GM04504 (cell line): ENCODE results near the gene LRTM2.

ENCODE experiments used
- DNase-seq: peaks from one replicate; pipeline ENCODE4 v3.0.0-alpha.2; 2012; ENCODE audit warnings: low read depth

The LRTM2 gene

DNA sequence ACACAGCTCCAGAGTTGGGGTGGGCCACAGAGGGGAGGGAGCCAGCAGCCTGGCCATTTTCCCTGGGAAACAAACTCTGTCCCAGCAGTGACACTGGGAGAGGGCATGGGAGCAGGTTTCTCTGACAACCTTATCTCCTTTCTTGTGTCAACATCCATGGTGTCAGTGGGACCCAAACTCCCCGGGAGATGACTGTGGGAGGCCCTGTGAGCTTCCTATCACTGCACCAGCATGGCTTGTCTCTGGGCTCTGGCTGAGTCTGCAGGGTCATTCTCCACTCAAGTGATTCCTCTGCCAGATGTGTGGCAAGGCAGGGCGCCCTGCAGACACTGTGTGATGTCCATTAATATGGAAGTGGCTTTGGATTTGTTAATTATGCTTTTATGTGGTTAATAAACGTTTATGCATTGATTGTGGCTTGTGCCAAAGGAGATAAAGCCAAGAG lies 10.1 kb downstream of the LRTM2 start:
- no peak for DNase-seq

DNA sequence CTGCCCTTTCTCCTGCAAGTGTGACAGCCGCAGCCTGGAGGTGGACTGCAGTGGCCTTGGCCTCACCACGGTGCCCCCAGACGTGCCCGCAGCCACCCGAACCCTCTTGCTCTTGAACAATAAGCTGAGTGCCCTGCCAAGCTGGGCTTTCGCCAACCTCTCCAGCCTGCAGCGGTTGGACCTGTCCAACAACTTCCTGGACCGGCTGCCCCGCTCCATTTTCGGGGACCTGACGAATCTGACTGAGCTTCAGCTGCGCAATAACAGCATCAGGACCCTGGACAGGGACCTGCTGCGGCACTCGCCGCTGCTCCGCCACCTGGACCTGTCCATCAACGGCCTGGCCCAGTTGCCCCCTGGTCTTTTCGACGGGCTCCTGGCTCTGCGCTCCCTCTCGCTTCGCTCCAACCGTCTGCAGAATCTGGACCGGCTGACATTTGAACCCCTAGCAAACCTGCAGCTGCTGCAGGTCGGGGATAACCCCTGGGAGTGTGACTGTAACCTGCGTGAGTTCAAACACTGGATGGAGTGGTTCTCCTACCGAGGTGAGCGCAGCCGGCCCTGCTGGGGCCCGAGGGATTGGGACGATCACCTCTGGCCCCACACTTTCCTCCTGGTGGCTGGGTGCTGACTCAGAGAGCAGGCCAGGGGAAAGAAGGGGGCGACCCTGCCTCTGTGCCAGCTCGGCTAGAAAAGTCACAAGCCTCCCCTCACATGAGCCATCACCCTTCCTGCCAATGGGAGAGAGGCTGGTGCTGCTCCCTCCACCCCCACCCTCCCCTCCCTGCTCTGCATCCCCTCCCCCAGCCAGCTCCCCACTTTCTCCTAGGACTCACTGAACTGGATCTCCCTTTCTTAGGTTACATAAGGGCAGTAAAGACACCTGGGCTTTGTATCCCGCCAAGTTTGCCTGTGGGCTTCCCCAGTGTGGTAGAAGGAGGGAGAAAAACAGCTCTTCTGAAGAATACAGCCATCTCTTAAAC lies 10.9 kb downstream of the LRTM2 start:
- DNase-seq: no peak

DNA sequence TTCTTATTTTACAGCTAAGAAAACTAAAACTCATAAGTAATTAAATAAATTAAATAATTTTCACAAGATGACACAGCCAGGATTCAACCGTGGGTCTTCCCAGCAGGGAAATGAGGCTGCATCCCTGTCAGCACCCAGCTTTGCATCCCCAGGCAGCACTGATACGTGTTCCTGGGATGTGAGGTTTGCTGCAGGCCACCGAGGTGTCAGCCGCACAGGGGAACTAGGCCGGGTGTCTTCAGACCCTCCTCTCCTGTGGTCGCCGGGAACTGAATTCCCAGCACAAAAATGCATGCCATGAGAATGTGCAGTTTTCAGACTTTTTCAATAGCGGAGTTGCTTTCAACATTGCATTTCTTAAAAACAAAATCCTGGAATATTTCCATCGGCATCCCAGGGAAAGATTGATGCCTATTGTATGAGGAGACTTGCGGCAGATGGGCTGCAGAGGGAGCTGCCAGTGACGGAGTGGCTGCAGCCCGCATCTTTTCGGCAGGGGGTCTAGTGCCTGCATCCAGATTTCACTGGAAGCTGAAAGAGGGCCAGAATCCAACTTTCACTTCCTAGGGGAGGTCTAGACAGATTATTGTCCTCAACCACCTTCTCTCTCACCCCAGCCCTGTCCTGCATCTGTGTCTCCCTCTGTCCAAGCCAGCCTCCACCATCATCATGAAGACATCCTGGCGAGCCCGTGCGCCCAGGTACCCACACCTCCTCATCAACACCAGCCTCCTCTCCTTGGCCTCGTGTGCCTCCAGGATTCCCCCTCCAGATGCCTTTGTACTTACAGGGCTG lies 12.6 kb downstream of the LRTM2 start:
- no peak for DNase-seq

DNA sequence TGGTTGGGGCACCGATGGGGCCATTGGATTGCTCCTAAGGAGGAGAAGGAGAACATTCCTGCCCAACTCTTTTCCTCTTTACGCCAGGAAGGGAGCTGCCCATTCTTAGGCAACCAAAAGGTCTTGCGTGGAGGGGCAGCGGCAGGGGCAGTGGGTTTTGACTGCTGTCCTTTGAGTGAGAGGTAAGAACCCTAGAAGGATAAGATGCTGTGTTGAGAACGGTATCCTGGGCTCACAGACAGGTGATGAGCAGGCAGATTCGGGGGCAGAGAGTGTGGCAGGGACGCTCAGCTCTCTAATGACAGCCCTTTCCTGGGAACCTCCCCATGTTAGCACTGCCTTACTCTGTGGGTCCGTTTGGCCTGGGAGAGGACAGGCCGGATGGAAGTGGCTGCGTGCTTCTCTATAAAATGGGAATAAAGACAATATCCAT lies 13.2 kb downstream of the LRTM2 start:
- no peak for DNase-seq

DNA sequence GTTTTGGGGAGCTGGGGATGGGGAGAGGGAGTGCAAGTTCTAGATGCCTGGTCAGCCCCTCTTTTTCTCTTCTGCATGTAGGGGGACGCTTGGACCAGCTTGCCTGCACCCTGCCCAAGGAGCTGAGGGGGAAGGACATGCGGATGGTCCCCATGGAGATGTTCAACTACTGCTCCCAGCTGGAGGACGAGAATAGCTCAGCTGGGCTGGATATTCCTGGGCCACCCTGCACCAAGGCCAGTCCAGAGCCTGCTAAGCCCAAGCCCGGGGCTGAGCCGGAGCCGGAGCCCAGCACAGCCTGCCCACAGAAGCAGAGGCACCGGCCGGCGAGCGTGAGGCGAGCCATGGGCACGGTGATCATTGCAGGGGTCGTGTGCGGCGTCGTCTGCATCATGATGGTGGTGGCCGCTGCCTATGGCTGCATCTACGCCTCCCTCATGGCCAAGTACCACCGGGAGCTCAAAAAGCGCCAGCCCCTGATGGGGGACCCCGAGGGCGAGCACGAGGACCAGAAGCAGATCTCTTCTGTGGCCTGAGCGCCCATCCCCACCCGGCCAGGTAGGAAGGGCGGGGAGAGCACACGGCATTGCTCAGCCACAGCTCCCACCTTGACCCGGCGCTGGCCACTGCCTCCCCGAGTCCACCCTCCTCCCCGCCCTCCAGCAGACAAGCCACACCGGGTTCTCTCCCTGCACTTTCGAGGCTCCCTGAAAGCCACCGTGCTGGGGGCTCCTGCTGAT lies 14.0 kb downstream of the LRTM2 start:
- DNase-seq: no peak

DNA sequence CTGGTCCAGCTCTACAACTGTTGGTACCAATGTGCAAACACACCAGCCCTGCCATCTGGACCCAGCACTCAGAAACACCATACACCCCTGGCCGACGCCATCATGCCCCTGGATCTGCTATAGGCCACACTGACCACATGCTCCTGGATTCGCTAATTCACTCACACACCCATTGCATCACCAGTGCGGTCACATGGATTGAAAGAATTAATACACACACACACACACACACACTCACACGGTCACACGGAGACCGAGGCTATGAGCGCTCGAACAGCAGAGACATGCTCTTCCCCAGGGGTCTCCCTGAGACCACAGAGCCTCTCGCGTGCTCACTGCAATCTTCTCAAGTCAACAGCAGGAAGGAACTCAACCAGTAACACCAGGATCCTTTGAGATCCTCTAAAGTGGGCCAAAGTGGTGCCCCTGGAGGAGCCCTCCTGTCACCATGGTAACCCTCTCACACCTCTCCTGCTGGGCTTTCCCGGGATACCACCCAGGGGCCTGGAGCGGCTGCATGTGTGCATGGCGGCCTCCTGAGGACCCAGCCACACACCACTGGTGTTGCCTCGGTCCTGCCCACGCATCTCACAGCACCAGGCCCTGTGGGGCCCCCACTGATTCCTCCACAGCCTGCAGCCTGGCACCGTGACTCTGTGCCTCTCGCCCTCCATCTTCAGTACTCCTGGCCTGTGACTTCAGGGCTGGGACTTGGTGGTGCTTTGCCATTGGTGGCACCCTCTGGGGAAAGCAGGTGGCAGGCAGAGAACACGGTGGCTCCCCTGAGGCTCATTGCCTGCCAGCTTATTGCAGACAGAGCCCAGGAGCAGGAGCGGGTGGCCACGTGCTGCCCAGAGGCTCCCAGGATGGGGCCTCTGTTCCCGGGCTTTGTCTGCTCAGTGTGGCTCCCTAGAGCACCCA lies 15.1 kb downstream of the LRTM2 start:
- DNase-seq: no peak

DNA sequence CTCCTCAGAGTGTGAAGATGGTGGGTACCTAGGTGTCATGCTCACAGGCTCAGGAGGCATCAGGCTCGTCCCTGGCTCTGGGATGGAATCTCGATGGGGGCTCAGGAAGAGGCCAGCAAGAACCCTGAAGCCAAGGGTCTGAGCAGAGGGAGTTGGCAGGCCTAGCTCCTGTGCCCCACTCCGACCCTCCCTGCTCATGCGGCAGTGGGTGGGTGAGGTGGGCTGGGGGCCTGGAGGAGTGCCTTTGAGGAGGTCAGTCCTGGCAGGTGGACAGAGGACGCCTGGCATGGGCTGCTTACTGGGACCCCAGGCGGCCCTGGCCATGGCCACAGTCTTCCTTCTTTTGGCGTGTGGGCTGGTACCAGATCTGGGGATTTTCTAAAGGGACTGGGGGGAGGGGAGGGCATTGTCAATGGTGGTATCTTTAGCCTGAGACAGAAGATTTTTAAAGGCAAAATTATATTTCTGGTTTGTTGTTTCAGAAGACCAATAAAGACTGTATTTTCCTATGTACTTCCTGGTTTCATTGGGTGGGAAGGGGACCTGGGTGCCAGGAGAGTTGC lies 16.0 kb downstream of the LRTM2 start:
- DNase-seq: no peak

DNA sequence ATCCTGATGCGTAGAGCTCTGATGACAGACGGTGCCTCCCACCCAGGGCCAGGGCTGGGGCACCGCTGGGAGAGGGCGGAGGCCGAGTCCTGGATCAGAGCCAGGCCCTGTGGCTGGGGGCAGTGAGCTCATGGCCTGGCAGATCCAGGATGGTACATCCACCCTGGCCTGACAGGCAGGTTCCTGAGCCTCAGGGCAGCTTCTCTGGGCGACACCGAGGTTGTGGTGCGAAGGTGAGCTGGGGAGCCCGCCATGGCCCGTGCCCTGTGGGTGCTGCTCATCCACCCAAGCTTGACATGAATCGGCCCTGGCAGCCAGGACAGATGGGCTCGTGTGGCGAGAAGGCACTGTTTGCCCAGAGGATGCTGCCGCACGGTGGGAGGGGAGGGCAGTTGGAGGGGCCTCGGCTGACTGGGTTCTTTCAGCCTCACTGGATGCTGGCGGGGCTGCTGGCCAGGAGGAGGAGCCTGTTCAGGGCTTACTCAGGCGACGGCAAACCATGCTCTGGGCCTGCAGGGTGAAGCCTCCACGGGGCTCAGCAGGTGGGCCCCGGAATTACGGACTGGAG lies 16.6 kb downstream of the LRTM2 start:
- no peak for DNase-seq

DNA sequence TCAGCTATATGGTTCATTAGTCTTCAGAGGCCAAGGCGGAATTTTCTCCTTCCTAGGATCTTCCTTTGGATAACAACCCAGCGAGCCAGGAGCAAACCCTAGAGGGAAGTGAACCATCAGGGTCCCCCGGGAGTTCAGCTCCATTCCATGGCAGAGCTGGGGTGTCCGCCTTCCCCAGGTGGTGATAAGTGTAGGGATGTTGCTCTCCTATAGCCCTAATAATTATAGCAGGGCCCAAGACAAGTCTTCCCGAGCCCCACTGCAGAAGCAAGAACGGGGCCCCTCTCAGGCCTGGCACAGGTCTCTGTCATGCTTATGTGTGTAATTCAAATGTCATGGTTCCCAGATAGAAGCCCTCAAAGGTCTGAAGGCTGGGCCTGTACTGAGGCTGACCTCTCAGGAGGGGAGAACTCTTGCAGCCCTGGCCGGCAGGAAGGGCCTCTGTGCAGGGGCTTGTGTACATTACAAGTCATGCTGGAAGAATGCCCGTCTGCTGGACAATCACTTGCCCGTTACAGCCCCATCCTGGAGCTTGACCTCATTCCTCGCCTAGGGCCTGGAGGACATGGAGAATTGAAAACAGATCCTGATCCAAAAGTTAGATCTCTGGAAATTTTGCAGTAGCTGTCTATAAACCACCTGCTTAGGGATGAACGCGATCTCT lies 17.3 kb downstream of the LRTM2 start:
- DNase-seq: no peak

DNA sequence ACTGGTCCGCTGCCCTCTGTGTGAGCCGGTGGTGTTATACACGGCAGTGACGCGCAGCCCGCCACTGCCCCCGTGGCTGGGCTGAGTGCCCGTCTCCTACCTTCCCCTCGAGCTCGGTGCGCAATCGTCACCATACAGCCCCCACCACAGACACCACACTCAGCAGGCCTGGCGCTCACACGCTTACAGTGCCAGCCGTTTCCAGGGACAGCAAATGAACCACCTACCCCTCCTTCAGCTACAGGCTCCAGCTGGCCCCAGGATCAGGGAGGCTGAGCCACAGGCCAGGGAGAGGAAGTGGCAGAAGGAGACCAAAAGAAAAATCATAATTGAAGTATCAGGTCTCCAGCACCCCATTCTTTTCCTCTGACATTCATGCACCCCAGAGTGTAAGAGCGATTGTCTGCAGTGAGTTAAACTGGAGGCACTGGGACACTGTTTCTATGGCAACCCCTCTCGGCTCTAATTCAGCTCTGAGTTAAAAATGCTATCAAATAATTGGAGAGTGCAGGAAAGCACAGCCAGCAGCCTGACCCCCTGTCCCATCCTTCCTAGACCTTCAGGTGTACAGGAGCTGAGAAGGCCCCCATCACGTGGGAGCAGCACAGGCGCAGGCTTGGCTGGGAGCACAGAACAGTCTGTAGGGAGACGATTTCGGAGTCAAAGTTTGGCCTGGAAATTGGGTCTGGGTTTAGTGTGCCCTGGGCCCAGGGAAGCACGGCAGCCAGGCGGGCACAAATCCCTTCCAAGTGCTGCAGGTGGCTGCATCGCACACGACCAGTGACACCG lies 18.0 kb downstream of the LRTM2 start:
- DNase-seq: no peak

DNA sequence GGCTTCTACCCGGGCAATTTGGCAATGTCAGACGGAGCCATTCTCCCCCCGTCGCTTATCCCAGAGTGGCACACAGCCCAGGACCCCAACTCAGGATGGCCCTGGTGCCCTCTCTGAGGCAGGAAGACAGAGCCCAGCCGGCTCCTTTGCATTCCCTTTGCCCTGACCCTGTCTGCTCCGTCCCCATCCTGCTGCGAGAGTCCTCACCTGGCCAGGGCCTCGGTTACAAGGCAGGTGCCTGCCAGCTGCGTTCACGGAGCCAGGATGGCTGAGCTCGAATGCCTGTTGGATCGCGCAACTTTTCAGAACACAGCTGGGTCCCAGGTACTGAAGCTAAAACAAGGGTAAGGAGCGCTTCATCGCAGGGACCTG lies 18.6 kb downstream of the LRTM2 start:
- no peak for DNase-seq

DNA sequence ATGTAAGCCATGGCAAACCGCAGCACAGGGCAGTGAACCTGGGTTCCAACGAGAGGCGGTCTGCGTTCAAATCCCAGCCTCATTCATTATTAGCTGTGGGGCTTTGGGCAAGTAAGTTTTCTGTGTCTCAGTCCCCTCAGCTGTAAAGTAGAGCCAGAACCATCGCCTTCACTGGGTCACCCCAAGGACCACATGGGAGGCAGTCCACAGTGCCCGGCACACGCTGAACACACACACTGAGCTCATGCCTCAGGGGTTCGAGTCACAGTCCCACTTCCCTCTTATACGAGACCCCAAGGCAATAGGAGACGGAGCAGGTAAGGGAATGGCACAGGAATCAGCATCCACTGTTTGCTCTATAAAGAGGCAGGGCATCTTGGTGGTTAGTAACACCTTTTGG lies 19.1 kb downstream of the LRTM2 start:
- no peak for DNase-seq

DNA sequence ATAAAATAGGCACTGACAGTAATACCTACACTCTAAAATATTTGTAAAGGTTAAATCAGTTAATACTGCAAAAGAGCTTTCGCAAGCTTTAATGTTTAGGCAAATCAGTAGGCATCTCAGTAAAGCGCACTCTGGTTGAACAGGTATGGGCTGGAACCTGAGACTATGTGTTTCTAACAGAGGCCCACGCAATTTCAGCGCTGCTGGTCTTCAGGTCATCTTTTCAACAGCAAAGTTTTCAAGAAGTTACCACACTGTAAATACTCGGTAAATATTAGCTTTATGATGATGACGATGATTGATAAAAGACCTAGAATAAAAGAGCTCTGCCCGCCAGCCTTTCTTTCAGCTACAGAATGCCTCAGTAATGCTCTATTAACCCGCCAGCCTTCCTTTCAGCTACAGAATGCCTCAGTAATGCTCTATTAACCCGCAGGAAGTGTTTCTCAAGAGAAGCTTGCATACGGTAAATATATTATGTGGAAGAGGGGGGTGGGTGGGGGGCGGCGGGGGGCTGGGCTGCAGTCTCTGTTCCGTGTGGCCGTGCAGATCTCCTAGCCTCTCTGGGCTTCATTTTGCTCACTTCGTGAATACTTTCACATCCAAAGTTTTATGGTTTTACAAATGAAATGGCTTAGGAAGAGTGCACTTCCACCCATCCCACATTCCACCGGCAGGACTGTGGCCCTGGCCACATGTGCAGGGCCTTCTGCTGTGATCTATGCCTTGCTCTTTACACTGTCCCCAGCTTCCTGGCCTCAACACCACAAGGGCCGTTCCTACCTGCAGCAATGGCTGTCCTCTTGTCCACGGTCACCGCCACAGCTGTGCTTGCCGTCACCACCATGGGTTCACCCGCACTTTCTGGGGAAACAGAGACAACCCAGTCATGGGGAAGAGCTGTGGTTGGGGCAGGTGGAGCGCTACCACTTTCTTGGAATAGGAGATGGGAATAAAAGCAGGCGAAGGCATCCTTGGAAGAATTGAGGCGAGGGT lies 19.9 kb downstream of the LRTM2 start:
- no peak for DNase-seq

DNA sequence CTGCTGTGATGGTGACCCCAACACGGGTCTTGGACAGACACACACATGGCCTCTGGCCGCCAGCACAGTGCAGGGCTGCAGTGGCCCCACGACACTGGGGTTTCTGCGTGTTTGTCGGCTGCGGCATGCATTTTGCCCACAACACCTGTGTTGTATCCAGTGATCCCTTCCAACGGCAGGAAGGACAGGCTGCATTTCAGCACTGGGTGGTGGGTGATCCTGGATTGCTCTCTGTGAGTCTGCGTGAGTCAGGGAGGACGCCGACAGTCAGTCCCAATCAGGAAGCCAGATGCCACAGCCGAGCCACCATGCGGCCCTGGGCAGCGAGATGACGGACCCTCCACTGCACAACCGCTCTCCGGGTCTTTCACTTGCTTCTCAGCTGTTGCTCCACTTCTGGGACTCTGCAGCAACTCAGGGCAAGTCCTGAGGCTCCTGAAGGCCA lies 20.6 kb downstream of the LRTM2 start:
- DNase-seq: no peak

DNA sequence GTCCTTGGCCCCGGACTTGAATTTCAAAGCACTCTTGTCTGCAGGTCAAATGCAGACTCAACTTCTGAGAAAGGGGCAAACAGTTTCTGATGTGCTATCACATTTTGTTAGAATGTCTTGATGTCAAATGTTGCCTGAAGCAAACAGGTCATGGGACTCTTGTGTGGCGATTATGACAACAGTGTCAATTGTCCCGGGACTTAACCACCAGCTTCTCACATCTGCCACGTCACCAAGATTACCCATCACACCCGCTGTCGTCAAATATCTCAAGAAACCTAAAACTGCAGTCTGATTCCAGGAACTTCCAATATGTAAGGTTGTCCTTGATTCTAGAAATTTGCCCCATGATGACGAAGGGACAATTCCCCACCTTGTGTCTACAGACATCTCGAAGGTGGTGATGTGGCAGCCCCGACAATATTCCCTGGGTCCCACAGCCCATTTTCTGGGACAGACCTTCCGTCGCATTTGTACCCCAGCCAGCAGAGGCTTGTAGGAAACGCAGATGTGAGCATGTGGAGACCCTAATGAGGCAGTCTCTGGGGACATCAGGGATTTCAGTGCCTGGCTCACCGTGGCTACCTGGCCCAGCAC lies 21.3 kb downstream of the LRTM2 start:
- DNase-seq: no peak

DNA sequence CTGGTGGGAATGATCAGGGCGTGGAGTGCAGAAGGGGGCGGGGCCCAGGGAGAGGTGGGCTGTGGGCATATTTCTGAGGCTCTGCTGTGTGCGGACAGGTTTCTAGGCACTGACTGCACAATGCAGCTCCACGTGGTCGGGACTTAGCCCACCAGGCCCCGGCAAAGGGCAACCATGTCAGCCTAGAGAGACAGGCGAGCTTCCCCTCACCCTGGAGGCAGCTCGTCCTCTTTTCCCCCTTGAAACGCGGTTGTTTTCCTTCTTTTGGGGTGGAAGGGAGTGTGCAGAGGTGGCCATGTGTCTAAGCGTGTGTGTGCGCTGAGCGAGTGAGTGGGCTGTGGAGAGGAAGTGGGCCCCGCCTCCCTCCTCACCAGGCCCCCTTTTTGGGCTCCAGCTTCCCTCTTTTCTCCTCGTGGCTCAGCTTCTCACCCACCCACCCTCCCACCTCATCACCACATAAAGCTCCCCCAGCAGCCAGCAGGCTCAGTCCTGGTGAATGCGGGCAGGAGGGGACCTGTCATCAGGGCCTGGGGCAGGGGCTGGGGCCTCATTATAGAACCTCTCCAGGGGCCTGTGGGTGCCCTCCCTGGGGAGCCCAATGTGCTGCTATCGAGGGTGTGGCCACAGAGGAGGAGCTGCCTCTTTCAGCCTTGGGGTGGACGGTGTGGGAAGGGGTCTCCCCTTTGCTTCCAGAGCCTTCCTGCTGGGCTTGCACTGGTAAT lies 22.0 kb downstream of the LRTM2 start:
- DNase-seq: no peak
